Panc1 (cell line): ENCODE measurements around the gene POLD3. TPM values are rescaled to one million over a fixed set of nuclear protein-coding genes. Genes with fewer than 3 reads are reported as not detected.

Experiments used
- ATAC-seq: fragments of 200-7000 bp; cut with Tn5 transposase; 2 replicates; pipeline ENCODE4 v1.9.1; 2020; ENCODE audit warnings: mild to moderate bottlenecking, moderate library complexity
- BruUV-seq: library from RNA; stranded (reverse); fragments of 400-500 nt; replicated peaks from 2 replicates; lab custom pipeline; 2021; lab: Mats Ljungman, UMichigan
- CTCF ChIA-PET: fragments of 300-600 bp; sonication (Branson Sonifier 250); formaldehyde crosslinking; loops from one replicate; lab custom pipeline; 2022; ENCODE audit warnings: antibody characterized with exemption; lab: Charles Lee
- POLR2A ChIA-PET: fragments of 300-600 bp; sonication (Branson Sonifier 250); formaldehyde crosslinking; loops from one replicate; lab custom pipeline; 2022; ENCODE audit warnings: antibody characterized with exemption; lab: Charles Lee
- DNase-seq: peaks from one replicate; pipeline ENCODE4 v3.0.0-alpha.2; 2010; ENCODE audit warnings: low read depth, low spot score
- H3K27ac ChIP-seq: 2 replicates; pipeline ENCODE4 v1.5.1; 2011; ENCODE audit warnings: mild to moderate bottlenecking, low read length, inconsistent platforms
- H3K27me3 ChIP-seq: fragments of 200-500 bp; sonication (Bioruptor generic); 2 replicates; pipeline ENCODE4 v1.6.0; 2014; ENCODE audit warnings: low read length, inconsistent platforms; ENCODE audit not compliant: control insufficient read depth, insufficient read depth
- H3K36me3 ChIP-seq: fragments of 200-500 bp; sonication (Bioruptor generic); 2 replicates; pipeline ENCODE4 v1.5.1; 2014; ENCODE audit warnings: inconsistent platforms, mild to moderate bottlenecking, low read length, moderate library complexity; ENCODE audit not compliant: control insufficient read depth, insufficient read depth
- H3K4me1 ChIP-seq: 2 replicates; pipeline ENCODE4 v1.5.1; 2011; ENCODE audit warnings: inconsistent platforms, mild to moderate bottlenecking, low read length, moderate library complexity; ENCODE audit not compliant: control insufficient read depth, insufficient read depth
- H3K4me3 ChIP-seq, 2 experiments: 2 replicates each; pipeline ENCODE4 v1.5.1; 2011 to 2012; ENCODE audit warnings: low read depth in 2 of 2, low read length in 2 of 2, mild to moderate bottlenecking in 2 of 2, inconsistent platforms in 1 of 2, moderate library complexity in 1 of 2
- H3K9me3 ChIP-seq: fragments of 200-500 bp; sonication (Bioruptor generic); 2 replicates; pipeline ENCODE4 v1.5.1; 2014; ENCODE audit warnings: low read depth, mild to moderate bottlenecking, inconsistent platforms, low read length, moderate library complexity; ENCODE audit not compliant: control insufficient read depth, insufficient read depth
- CTCF ChIP-seq: fragments of 450-650 bp; IDR thresholded peaks from 2 replicates; pipeline ENCODE4 v1.5.1; 2017; ENCODE audit warnings: mild to moderate bottlenecking
- POLR2AphosphoS5 ChIP-seq: IDR thresholded peaks from 2 replicates; pipeline ENCODE4 v1.6.1; 2012; ENCODE audit warnings: mild to moderate bottlenecking, low read depth, low read length, moderate library complexity
- REST ChIP-seq, 2 experiments: IDR thresholded peaks; 2 replicates each; pipeline ENCODE4 v1.6.1; 2011 to 2012; ENCODE audit warnings: low read depth in 2 of 2, control low read depth in 1 of 2, low read length in 1 of 2, mild to moderate bottlenecking in 1 of 2, moderate library complexity in 1 of 2; ENCODE audit not compliant: insufficient read depth in 1 of 2
- SIN3A ChIP-seq: IDR thresholded peaks from 2 replicates; pipeline ENCODE4 v1.6.1; 2012; ENCODE audit warnings: low read depth, mild to moderate bottlenecking, low read length, moderate library complexity, borderline replicate concordance; ENCODE audit not compliant: insufficient read depth
- TCF7L2 ChIP-seq: IDR thresholded peaks from 2 replicates; pipeline ENCODE4 v1.6.1; 2011; ENCODE audit warnings: mild to moderate bottlenecking, low read depth, low read length, inconsistent platforms
- in situ Hi-C: cut with HindIII; loops from 2 replicates; pipeline ENCODE4 v1.10.0; 2016; ENCODE audit warnings: low sequenced_read_pairs, low pct_unique_long_range_greater_than_20kb
- intact Hi-C: fragments of 100-400 bp; cut with micrococcal nuclease; formaldehyde crosslinking; loops from one replicate; pipeline ENCODE4 v1.10.0; 2022; ENCODE audit not compliant: unreplicated experiment
- total RNA-seq: library from RNA; stranded (reverse); gene quantifications from one replicate; pipeline ENCODE4 v1.2.1, GENCODE V29; 2021; ENCODE audit not compliant: unreplicated experiment

POLD3 gene
- total RNA-seq, 1 experiment from 2014 or later = 31.7 TPM

GRCh38 chr11:74593463-74593862 is 1.1 kb downstream of the POLD3 start:
- H3K27me3 ChIP-seq = no peaks in the 10 kb centered on the region
- H3K4me3 ChIP-seq = peak overlapping the region; percentile 86 to 91
- in situ Hi-C loops (no loop called here), intact Hi-C loops (no loop called here)
- no peak for ATAC-seq
- BruUV-seq = no TSS peak
- ChIA-PET POLR2A (no interaction called here), CTCF (no interaction called here)
- H3K9me3 ChIP-seq = no peaks in the 10 kb centered on the region
- no peaks in the 10 kb centered on the region; the same call in 1 of the 2 replicates for H3K36me3 ChIP-seq
- H3K4me1 ChIP-seq = peaks cover 16% of the 10 kb centered on the region
- TF ChIP-seq TCF7L2 (no peak), REST (IDR thresholded peaks at IDR 0.05; ENCODE audit: insufficient read depth in 1 of 2, low read depth in 2 of 2, low read length in 1 of 2) (no peak), SIN3A (no peak), POLR2AphosphoS5 (no peak), CTCF (no peak)
- H3K27ac ChIP-seq = peak overlapping the region; percentile 86
- no peak for DNase-seq

GRCh38 chr11:74602637-74603556 is 10.5 kb downstream of the POLD3 start:
- no peak for TF ChIP-seq REST (IDR thresholded peaks at IDR 0.05; ENCODE audit: insufficient read depth in 1 of 2, low read depth in 2 of 2, low read length in 1 of 2)
- POLR2A ChIA-PET = no interaction called here
- Histone ChIP-seq H3K36me3 (peaks cover 10% of the 10 kb centered on the region; the same call in 1 of the 2 replicates), H3K27ac (no peak overlapping the region), H3K4me3 (no peak overlapping the region), H3K27me3 (no peaks in the 10 kb centered on the region), H3K4me1 (no peaks in the 10 kb centered on the region), H3K9me3 (no peaks in the 10 kb centered on the region)
- ATAC-seq = no peak
- intact Hi-C loops = no loop called here
- DNase-seq = no peak
- CTCF ChIA-PET = no interaction called here
- no TSS peak for BruUV-seq
- in situ Hi-C loops = no loop called here
